AG09309 (cell line): ENCODE results near the gene U2AF1L4.
A peak's percentile ranks its signal among the peaks of the same experiment; 100 is the strongest.

Experiments
- DNase-seq: peaks from one replicate; pipeline ENCODE4 v3.0.0-alpha.2; 2010; ENCODE audit warnings: low read depth
- H3K4me3 ChIP-seq: 2 replicates; pipeline ENCODE4 v1.5.1; 2011; ENCODE audit warnings: mild to moderate bottlenecking, low read depth, low read length, moderate library complexity; ENCODE audit not compliant: control insufficient read depth
- TF ChIP-seq, protein P1 (sequence below): IDR thresholded peaks from 2 replicates; pipeline ENCODE4 v1.5.1; 2011; ENCODE audit warnings: mild to moderate bottlenecking, low read depth, low read length, inconsistent platforms; ENCODE audit not compliant: insufficient read depth, control insufficient read depth; ENCODE audit errors: missing control alignments

The U2AF1L4 gene

DNA sequence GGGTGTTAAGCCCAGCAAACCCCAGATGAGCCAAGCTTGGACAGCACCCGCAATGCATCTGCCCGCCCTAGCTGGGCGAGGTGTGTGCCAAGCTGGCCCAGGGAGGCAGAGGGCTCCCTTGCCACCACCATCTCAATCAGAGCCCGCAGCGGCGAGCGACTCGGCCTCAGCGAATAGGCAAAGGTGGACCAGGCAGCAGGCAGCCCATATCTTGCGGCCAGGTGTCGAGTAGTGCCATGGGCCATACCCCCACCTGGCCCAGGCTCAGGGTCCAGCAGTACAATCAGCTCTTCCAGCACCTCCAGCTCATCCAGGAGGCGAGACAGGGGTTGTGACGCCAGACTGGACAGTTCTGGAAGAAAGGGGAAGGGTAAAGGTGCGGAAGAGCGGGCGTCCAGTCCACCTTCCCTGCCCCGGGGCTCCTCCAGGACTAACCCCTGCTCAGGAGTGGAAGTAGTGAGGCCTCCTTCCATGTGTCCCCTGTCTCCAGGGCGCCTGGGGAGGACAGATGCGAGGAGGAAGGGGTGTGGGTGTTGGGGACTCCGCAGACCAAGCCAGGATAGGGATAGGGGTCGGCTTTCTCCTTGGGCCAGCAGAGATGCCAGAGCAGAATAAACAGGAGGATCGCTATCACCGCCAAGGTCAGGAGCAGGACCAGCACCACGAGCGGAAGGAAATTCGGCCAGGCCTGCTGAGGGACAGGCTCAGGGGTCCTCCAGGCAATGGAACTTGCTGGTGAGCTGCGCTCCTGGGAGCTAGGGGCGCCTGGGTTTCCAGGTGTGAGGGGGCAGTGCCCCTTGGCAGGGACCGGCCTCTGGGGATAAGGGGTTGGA, 5.7 kb downstream of the U2AF1L4 start:
- no peak for DNase-seq
- TF ChIP-seq, protein P1, sequence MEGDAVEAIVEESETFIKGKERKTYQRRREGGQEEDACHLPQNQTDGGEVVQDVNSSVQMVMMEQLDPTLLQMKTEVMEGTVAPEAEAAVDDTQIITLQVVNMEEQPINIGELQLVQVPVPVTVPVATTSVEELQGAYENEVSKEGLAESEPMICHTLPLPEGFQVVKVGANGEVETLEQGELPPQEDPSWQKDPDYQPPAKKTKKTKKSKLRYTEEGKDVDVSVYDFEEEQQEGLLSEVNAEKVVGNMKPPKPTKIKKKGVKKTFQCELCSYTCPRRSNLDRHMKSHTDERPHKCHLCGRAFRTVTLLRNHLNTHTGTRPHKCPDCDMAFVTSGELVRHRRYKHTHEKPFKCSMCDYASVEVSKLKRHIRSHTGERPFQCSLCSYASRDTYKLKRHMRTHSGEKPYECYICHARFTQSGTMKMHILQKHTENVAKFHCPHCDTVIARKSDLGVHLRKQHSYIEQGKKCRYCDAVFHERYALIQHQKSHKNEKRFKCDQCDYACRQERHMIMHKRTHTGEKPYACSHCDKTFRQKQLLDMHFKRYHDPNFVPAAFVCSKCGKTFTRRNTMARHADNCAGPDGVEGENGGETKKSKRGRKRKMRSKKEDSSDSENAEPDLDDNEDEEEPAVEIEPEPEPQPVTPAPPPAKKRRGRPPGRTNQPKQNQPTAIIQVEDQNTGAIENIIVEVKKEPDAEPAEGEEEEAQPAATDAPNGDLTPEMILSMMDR, result no peak

DNA sequence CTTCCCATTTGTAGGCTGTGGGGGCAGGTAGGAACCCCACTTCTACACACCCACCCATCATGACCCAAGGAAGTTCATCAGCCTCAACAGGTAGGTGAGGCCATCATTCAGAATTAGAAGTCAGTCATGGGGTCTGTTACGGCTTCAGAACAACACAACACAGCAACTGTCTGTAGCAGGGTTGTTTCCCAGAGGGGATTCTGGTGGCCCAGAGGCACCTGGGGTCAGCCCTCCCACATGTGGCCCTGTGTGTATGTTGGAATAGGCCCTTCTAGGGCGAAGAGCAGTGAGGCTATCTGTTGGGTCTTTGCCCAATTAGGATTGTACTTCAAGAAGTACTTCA, 6.4 kb downstream of the U2AF1L4 start:
- H3K4me3 ChIP-seq, result no peak overlapping the region
- TF ChIP-seq, protein P1, result no peak
- no peak for DNase-seq

More for the DNA sequence above, 5.7 kb downstream of the U2AF1L4 start:
- peak overlapping the region; percentile 66 for H3K4me3 ChIP-seq

DNA sequence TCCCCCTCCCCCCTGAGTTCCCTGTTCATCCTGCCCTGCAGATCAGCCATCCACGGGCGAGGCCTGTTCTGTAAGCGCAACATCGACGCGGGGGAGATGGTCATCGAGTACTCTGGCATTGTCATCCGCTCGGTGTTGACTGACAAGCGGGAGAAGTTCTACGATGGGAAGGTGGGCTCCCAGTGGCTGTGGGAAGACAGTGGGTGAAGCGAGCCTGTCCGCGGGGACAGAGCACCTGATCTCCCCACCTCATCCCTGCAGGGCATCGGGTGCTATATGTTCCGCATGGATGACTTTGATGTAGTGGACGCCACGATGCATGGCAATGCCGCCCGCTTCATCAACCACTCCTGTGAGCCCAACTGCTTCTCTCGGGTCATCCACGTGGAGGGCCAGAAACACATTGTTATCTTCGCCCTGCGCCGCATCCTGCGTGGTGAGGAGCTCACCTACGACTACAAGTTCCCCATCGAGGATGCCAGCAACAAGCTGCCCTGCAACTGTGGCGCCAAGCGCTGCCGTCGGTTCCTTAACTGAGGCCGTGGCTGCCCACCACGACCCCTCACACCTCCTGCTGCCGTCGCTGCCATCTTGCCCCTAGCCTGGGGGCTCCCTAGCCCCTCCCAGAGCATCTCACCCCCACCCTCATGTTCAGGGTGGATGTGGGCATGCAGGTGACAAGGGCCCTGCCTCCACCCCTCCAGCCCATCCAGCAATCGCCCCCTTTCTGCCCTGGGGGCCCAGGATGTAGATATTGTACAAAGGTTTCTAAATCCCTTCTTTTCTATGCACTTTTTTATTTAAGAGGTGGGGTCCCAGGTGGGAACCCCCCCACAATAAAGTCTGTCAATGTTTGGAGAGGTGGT, 7.0 kb downstream of the U2AF1L4 start:
- no peak for DNase-seq
- TF ChIP-seq, protein P1, result no peak
- no peak overlapping the region for H3K4me3 ChIP-seq

DNA sequence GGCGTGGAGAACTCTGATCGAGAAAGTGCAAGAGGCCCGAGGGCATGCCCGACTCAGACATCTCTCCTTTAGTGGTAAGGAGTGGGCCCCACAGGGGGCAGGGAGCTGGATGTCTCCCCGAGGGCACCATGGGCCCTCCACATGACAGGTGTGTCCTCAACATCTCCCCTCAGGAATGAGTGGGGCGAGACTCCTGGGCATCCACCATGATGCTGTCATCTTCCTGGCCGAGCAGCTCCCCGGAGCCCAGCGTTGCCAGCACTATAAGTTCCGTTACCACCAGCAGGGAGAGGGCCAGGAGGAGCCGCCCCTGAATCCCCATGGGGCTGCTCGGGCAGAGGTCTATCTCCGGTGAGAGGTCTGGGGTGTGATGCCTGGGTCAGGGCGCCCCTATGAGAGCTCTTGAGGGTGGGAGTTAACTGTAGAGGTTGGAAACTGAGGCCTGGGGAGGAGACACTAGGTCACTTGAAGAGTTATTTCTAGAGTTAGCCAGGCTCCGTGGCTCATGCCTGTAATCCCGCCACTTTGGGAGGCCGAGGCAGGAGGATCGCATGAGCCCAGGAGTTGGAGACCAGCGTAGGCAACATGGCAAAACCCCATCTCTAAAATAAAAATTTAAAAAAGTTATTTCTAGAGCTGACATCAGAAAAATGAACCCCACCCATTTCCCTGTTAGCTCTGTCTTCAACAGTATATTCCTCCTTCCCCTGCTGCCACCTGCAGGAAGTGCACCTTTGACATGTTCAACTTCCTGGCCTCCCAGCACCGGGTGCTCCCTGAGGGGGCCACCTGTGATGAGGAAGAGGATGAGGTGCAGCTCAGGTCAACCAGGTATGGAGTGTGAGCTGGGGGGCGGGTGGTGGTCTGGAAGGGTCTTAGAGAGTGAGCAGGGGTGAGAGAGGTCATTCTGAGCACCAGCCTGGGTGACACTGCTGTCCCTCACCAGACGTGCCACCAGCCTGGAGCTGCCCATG, 8.0 kb downstream of the U2AF1L4 start:
- TF ChIP-seq, protein P1, result peak; percentile 10
- DNase-seq, result no peak
- no peak overlapping the region for H3K4me3 ChIP-seq

DNA sequence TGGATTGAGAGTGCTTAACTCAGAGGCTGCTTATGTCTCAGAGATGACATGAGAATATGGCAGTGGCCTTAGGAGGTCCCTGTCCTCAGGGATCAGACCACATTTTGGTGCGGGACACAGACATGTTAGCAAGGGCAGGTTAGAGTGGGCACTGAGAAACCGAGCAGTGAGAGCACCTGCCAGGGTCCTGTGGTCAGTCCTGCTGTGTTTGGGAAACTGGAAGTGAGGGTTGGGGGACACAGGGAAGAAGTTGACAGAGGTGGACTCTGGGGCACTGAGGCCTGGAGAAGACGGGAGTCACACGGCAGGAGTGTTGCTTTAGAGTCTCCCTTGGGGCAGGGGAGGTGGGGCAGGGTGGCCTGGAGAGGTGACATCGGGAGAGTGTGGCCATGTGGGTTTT, 10.3 kb downstream of the U2AF1L4 start:
- no peak for DNase-seq
- TF ChIP-seq, protein P1, result no peak
- no peak overlapping the region for H3K4me3 ChIP-seq

DNA sequence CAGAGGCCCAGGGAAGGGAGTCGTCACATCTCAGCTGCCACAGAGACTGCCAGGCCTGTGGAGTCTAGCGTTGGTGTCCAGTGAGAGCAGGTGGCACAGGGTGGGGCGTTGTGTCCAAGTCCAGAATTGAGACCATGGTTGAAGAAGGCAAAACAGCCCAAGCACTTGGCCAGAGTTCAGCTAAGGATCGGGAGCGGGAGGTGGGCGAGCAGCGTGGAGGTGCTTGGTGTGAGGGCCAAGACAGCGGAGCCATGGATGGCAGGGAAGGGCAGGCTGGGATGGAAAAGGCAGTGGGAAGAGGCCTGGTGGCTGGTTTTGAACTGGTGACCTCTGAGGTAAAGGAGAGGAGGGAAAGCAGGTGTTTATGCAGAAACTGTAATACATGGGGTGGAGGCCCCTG, 10.9 kb downstream of the U2AF1L4 start:
- H3K4me3 ChIP-seq, result no peak overlapping the region
- TF ChIP-seq, protein P1, result no peak
- DNase-seq, result no peak
